ENCODE measurements around the gene MAP7D3. TPM values are rescaled to one million over a fixed set of nuclear protein-coding genes. Genes with fewer than 3 reads are reported as not detected.

The MAP7D3 gene
- polyA plus RNA-seq, 3 donors, result 1.8 to 3.4 (median 2.9) TPM

- no peaks in the 10 kb centered on the region for H3K27me3 ChIP-seq (ENCODE audit: control insufficient read depth in 2 of 2, insufficient read depth in 2 of 2, low read length in 2 of 2)
- no peak for DNase-seq
- peaks cover 11 to 18% of the 10 kb centered on the region in 2 donors for H3K4me1 ChIP-seq (ENCODE audit: control insufficient read depth in 1 of 2, insufficient read depth in 2 of 2, low read length in 2 of 2)
- peak overlapping the region in 2 of 7 donors; percentile 6 to 21 for H3K27ac Mint-ChIP-seq
- H3K36me3 Mint-ChIP-seq, result peaks cover 2 to 11% of the 10 kb centered on the region in 2 donors
- H3K9me3 ChIP-seq (replicated peaks in 1 of 2; ENCODE audit: control insufficient read depth in 1 of 2, insufficient read depth in 1 of 2, low read length in 2 of 2), result no peaks in the 10 kb centered on the region
- peaks cover 3 to 8% of the 10 kb centered on the region in 2 donors for H3K36me3 ChIP-seq (replicated peaks in 1 of 2; ENCODE audit: control insufficient read depth in 1 of 2, insufficient read depth in 2 of 2, low read length in 2 of 2)
- intact Hi-C loops (cut with micrococcal nuclease), result no loop called here
- H3K79me2 ChIP-seq (ENCODE audit: insufficient read depth, low read length), result no peaks in the 10 kb centered on the region
- no peak overlapping the region for H3K4me3 ChIP-seq (replicated peaks in 1 of 3; ENCODE audit: low read depth in 2 of 3, low read length in 3 of 3)
- WGBS (ENCODE audit: insufficient coverage), result 100% methylated on average over 3 of the region's 17 CpGs
- H3K27ac ChIP-seq (ENCODE audit: low read depth in 1 of 2, low read length in 2 of 2), result no peak overlapping the region
- H3K4me3 Mint-ChIP-seq, result no peak overlapping the region
- no peak overlapping the region for H3K4me2 ChIP-seq (replicated peaks; ENCODE audit: extremely low read depth, low read length, poor library complexity, severe bottlenecking)
- no peaks in the 10 kb centered on the region for H4K20me1 ChIP-seq (ENCODE audit: insufficient read depth, low read length)
- H3K27me3 Mint-ChIP-seq (ENCODE audit: low read depth in 3 of 3), result peaks cover 0 to 13% (median 1%) of the 10 kb centered on the region in 3 donors
- no peak for TF ChIP-seq CTCF (IDR thresholded peaks at IDR 0.05)
- H3K9me3 Mint-ChIP-seq, result peaks cover 0 to 3% (median 0%) of the 10 kb centered on the region in 7 donors
- H2AFZ ChIP-seq (ENCODE audit: insufficient read depth, low read depth, low read length, poor library complexity, severe bottlenecking), result no peak overlapping the region
- no peak overlapping the region for H3K9ac ChIP-seq (ENCODE audit: insufficient read depth, low read length, poor library complexity, severe bottlenecking)
- peaks cover 14% of the 10 kb centered on the region for H3K4me1 Mint-ChIP-seq
Measured at GRCh38 chrX:136212557-136213111, 38.6 kb downstream of the MAP7D3 start.

GRCh38 chrX:136211766-136212556 is 39.2 kb downstream of the MAP7D3 start:
- Mint-ChIP-seq H3K27ac (peak overlapping the region in 2 of 7 donors; percentile 10 to 43), H3K36me3 (peaks cover 0 to 9% of the 10 kb centered on the region in 2 donors), H3K4me3 (no peak overlapping the region), H3K9me3 (peaks cover 0 to 3% (median 0%) of the 10 kb centered on the region in 7 donors), H3K4me1 (peaks cover 14% of the 10 kb centered on the region), H3K27me3 (ENCODE audit: low read depth in 3 of 3) (peaks cover 0 to 11% (median 1%) of the 10 kb centered on the region in 3 donors)
- Histone ChIP-seq H3K4me1 (ENCODE audit: control insufficient read depth in 1 of 2, insufficient read depth in 2 of 2, low read length in 2 of 2) (peaks cover 11 to 18% of the 10 kb centered on the region in 2 donors), H3K4me3 (replicated peaks in 1 of 3; ENCODE audit: low read depth in 2 of 3, low read length in 3 of 3) (no peak overlapping the region), H3K27me3 (ENCODE audit: control insufficient read depth in 2 of 2, insufficient read depth in 2 of 2, low read length in 2 of 2) (no peaks in the 10 kb centered on the region), H3K27ac (ENCODE audit: low read depth in 1 of 2, low read length in 2 of 2) (no peak overlapping the region), H4K20me1 (ENCODE audit: insufficient read depth, low read length) (no peaks in the 10 kb centered on the region), H3K4me2 (replicated peaks; ENCODE audit: extremely low read depth, low read length, poor library complexity, severe bottlenecking) (no peak overlapping the region), H3K36me3 (replicated peaks in 1 of 2; ENCODE audit: control insufficient read depth in 1 of 2, insufficient read depth in 2 of 2, low read length in 2 of 2) (peaks cover 2 to 5% of the 10 kb centered on the region in 2 donors), H3K79me2 (ENCODE audit: insufficient read depth, low read length) (no peaks in the 10 kb centered on the region), H3K9ac (ENCODE audit: insufficient read depth, low read length, poor library complexity, severe bottlenecking) (no peak overlapping the region), H2AFZ (ENCODE audit: insufficient read depth, low read depth, low read length, poor library complexity, severe bottlenecking) (no peak overlapping the region), H3K9me3 (replicated peaks in 1 of 2; ENCODE audit: control insufficient read depth in 1 of 2, insufficient read depth in 1 of 2, low read length in 2 of 2) (no peaks in the 10 kb centered on the region)
- WGBS (ENCODE audit: insufficient coverage), result 66% methylated on average over 4 of the region's 11 CpGs
- TF ChIP-seq CTCF (IDR thresholded peaks at IDR 0.05), result no peak
- no peak for DNase-seq
- intact Hi-C loops (cut with micrococcal nuclease), result no loop called here
